GM21528 (cell line): ENCODE measurements around the gene CENPX.

Experiments used
- ATAC-seq: cut with Tn5 transposase; IDR thresholded peaks from one replicate; pipeline ENCODE4 v1.9.1; 2021; ENCODE audit warnings: mild to moderate bottlenecking, moderate library complexity; ENCODE audit not compliant: unreplicated experiment, low FRiP score

Gene CENPX

GRCh38 chr17:82055965-82056728, 33.5 kb upstream of the CENPX start:
- ATAC-seq: no peak

- no peak for ATAC-seq
Measured at GRCh38 chr17:82055023-82055964, 32.6 kb upstream of the CENPX start.

- ATAC-seq: no peak
Measured at GRCh38 chr17:82054351-82055022, 31.8 kb upstream of the CENPX start.

- no peak for ATAC-seq
Measured at GRCh38 chr17:82053556-82054263, 31.0 kb upstream of the CENPX start.

GRCh38 chr17:82053130-82053529, 30.5 kb upstream of the CENPX start:
- ATAC-seq: no peak

- ATAC-seq: no peak
Measured at GRCh38 chr17:82052638-82053059, 30.0 kb upstream of the CENPX start.

- ATAC-seq: peak; percentile 61
Measured at GRCh38 chr17:82051776-82052637, 29.3 kb upstream of the CENPX start, which contains the start of the genes GPS1 and RFNG. Gene GPS1, plus strand, starts transcription at chr17:82051898. Its CDS starts 34 bp downstream, at chr17:82051932. Gene RFNG, minus strand, starts transcription at chr17:82051811. Its CDS starts 45 bp downstream, at chr17:82051766.

GRCh38 chr17:82050761-82051641, 28.3 kb upstream of the CENPX start:
- ATAC-seq: peak; percentile 14

- ATAC-seq: no peak
Measured at GRCh38 chr17:82050152-82050760, 27.6 kb upstream of the CENPX start.

GRCh38 chr17:82049521-82049971, 26.9 kb upstream of the CENPX start:
- ATAC-seq: no peak

GRCh38 chr17:82049106-82049505, 26.4 kb upstream of the CENPX start:
- no peak for ATAC-seq

GRCh38 chr17:82048571-82048971, 25.9 kb upstream of the CENPX start:
- ATAC-seq: no peak

- no peak for ATAC-seq
Measured at GRCh38 chr17:82047914-82048570, 25.4 kb upstream of the CENPX start.

GRCh38 chr17:82047379-82047778, 24.7 kb upstream of the CENPX start:
- no peak for ATAC-seq

- no peak for ATAC-seq
Measured at GRCh38 chr17:82046903-82047302, 24.2 kb upstream of the CENPX start.

- no peak for ATAC-seq
Measured at GRCh38 chr17:82045936-82046484, 23.3 kb upstream of the CENPX start.

- ATAC-seq: no peak
Measured at GRCh38 chr17:82043507-82043906, 20.8 kb upstream of the CENPX start.
